Endodermal cell (in vitro differentiated cells): ENCODE measurements around the gene CD3D. TPM values are rescaled to one million over a fixed set of nuclear protein-coding genes. Genes with fewer than 3 reads are reported as not detected.
A peak's percentile ranks its signal among the peaks of the same experiment; 100 is the strongest.

Experiments
- DNase-seq: peaks from one replicate; pipeline ENCODE4 v3.0.0-alpha.2; 2017
- H3K27ac ChIP-seq: 2 replicates; pipeline ENCODE4 v1.5.1; 2013; ENCODE audit warnings: mild to moderate bottlenecking, low read depth, low read length, moderate library complexity
- H3K27me3 ChIP-seq: 2 replicates; pipeline ENCODE4 v1.6.1; 2013; ENCODE audit warnings: mild to moderate bottlenecking, low read length, moderate library complexity; ENCODE audit not compliant: insufficient read depth, control insufficient read depth, poor library complexity, severe bottlenecking
- H3K36me3 ChIP-seq: 2 replicates; pipeline ENCODE4 v1.7.0; 2013; ENCODE audit warnings: mild to moderate bottlenecking, low read length, moderate library complexity; ENCODE audit not compliant: control insufficient read depth, insufficient read depth
- H3K4me1 ChIP-seq: one replicate; pipeline ENCODE4 v1.7.0; 2013; ENCODE audit warnings: low read length; ENCODE audit not compliant: control insufficient read depth, insufficient read depth
- H3K4me3 ChIP-seq: 2 replicates; pipeline ENCODE4 v1.5.1; 2013; ENCODE audit warnings: mild to moderate bottlenecking, low read length, moderate library complexity
- H3K9ac ChIP-seq: 2 replicates; pipeline ENCODE4 v1.6.1; 2013; ENCODE audit warnings: mild to moderate bottlenecking, low read length, moderate library complexity; ENCODE audit not compliant: poor library complexity, severe bottlenecking; ENCODE audit errors: extremely low read depth
- H3K9me3 ChIP-seq: 2 replicates; pipeline ENCODE4 v1.6.1; 2013; ENCODE audit warnings: mild to moderate bottlenecking, low read length, moderate library complexity; ENCODE audit not compliant: control insufficient read depth
- H3K27ac Mint-ChIP-seq: 2 replicates; pipeline ENCODE4 v1.8.0; 2020; ENCODE audit warnings: mixed read lengths
- H3K27me3 Mint-ChIP-seq: 2 replicates; pipeline ENCODE4 v1.8.0; 2021; ENCODE audit warnings: mild to moderate bottlenecking, mixed read lengths; ENCODE audit not compliant: insufficient read depth
- H3K36me3 Mint-ChIP-seq: 2 replicates; pipeline ENCODE4 v1.8.0; 2020; ENCODE audit warnings: low read depth, mixed read lengths
- H3K4me1 Mint-ChIP-seq: 2 replicates; pipeline ENCODE4 v1.8.0; 2020; ENCODE audit warnings: mixed read lengths
- H3K4me3 Mint-ChIP-seq: 2 replicates; pipeline ENCODE4 v1.8.0; 2020; ENCODE audit warnings: mild to moderate bottlenecking, moderate library complexity, mixed read lengths
- H3K9me3 Mint-ChIP-seq: 2 replicates; pipeline ENCODE4 v1.8.0; 2020; ENCODE audit warnings: mild to moderate bottlenecking, mixed read lengths
- WGBS, 2 experiments: methylation state at CpG; one replicate each; pipeline versions ENCODE4 v1.1.5 to v1.1.7; 2013; ENCODE audit warnings: missing lambda C conversion rate in 2 of 2, mixed read lengths in 1 of 2; ENCODE audit not compliant: insufficient coverage in 1 of 2, insufficient read length in 1 of 2; 5-methylcytosine and 5-hydroxymethylcytosine counted together
- total RNA-seq, 2 donors: library from RNA; stranded (reverse); fragmentation: NEBNext Ultra II Directional in 1 of 2; extraction: Animal tissue kit (Norgen Biotek cat#: 25700) in 1 of 2; gene quantifications; 2 replicates in 1 of 2; 3 replicates in 1 of 2; pipeline ENCODE4 v1.2.1, GENCODE V29; 2021
- TF ChIP-seq, protein P1 (sequence below): fragments of 200-600 bp; sonication (generic); conservative IDR thresholded peaks from 2 replicates; pipeline ENCODE4 v1.5.0; 2021; ENCODE audit warnings: antibody characterized with exemption, mild to moderate bottlenecking

The CD3D gene
- total RNA-seq, 2 donors from 2014 or later, result 0.92 TPM; not detected in 1

DNA sequence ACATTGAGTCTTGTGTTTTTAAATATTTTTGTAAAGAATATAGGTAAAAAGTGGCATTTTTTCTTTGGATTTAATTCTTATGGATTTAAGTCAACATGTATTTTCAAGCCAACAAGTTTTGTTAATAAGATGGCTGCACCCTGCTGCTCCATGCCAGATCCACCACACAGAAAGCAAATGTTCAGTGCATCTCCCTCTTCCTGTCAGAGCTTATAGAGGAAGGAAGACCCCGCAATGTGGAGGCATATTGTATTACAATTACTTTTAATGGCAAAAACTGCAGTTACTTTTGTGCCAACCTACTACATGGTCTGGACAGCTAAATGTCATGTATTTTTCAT is 38.3 kb downstream of the CD3D start:
- no peak for DNase-seq
- Mint-ChIP-seq H3K9me3 (no peaks in the 10 kb centered on the region), H3K36me3 (no peaks in the 10 kb centered on the region), H3K4me3 (no peak overlapping the region), H3K4me1 (peaks cover 7% of the 10 kb centered on the region), H3K27ac (no peak overlapping the region), H3K27me3 (peaks cover 27% of the 10 kb centered on the region)
- H3K9ac ChIP-seq, result no peak overlapping the region
- H3K9me3 ChIP-seq, result no peaks in the 10 kb centered on the region
- H3K36me3 ChIP-seq, result no peaks in the 10 kb centered on the region
- H3K27me3 ChIP-seq, result peaks cover 18% of the 10 kb centered on the region
- no peak overlapping the region for H3K4me3 ChIP-seq
- no peaks in the 10 kb centered on the region for H3K4me1 ChIP-seq
- H3K27ac ChIP-seq, result no peak overlapping the region
- TF ChIP-seq, protein P1, sequence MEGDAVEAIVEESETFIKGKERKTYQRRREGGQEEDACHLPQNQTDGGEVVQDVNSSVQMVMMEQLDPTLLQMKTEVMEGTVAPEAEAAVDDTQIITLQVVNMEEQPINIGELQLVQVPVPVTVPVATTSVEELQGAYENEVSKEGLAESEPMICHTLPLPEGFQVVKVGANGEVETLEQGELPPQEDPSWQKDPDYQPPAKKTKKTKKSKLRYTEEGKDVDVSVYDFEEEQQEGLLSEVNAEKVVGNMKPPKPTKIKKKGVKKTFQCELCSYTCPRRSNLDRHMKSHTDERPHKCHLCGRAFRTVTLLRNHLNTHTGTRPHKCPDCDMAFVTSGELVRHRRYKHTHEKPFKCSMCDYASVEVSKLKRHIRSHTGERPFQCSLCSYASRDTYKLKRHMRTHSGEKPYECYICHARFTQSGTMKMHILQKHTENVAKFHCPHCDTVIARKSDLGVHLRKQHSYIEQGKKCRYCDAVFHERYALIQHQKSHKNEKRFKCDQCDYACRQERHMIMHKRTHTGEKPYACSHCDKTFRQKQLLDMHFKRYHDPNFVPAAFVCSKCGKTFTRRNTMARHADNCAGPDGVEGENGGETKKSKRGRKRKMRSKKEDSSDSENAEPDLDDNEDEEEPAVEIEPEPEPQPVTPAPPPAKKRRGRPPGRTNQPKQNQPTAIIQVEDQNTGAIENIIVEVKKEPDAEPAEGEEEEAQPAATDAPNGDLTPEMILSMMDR, result no peak
- 71 to 100% methylated on average over 1 of the region's 1 CpG for WGBS, 2 experiments

- Mint-ChIP-seq H3K27me3 (peaks cover 27% of the 10 kb centered on the region), H3K4me3 (no peak overlapping the region), H3K27ac (no peak overlapping the region), H3K36me3 (no peaks in the 10 kb centered on the region), H3K9me3 (no peaks in the 10 kb centered on the region), H3K4me1 (peaks cover 7% of the 10 kb centered on the region)
- Histone ChIP-seq H3K9ac (no peak overlapping the region), H3K4me3 (no peak overlapping the region), H3K27me3 (peaks cover 18% of the 10 kb centered on the region), H3K4me1 (no peaks in the 10 kb centered on the region), H3K36me3 (no peaks in the 10 kb centered on the region), H3K9me3 (no peaks in the 10 kb centered on the region), H3K27ac (no peak overlapping the region)
- no peak for DNase-seq
- TF ChIP-seq, protein P1, result no peak
- WGBS, 2 experiments, result 69 to 72% methylated on average over 5 to 8 of the region's 8 CpGs
Observed at GRCh38 chr11:118301600-118302195, 40.8 kb downstream of the CD3D start.

- Histone ChIP-seq H3K4me3 (no peak overlapping the region), H3K27me3 (peaks cover 18% of the 10 kb centered on the region), H3K4me1 (no peaks in the 10 kb centered on the region), H3K27ac (no peak overlapping the region), H3K9me3 (no peaks in the 10 kb centered on the region), H3K9ac (no peak overlapping the region), H3K36me3 (no peaks in the 10 kb centered on the region)
- WGBS, 2 experiments, result 79 to 93% methylated on average over 2 to 3 of the region's 3 CpGs
- Mint-ChIP-seq H3K4me3 (no peak overlapping the region), H3K27me3 (peaks cover 30% of the 10 kb centered on the region), H3K36me3 (no peaks in the 10 kb centered on the region), H3K4me1 (no peaks in the 10 kb centered on the region), H3K27ac (no peak overlapping the region), H3K9me3 (no peaks in the 10 kb centered on the region)
- DNase-seq, result peak; percentile 53
- TF ChIP-seq, protein P1, result peak; percentile 80
Observed at GRCh38 chr11:118295815-118296454, 46.6 kb downstream of the CD3D start.
